ENCODE measurements around the gene OSBPL3. TPM values are rescaled to one million over a fixed set of nuclear protein-coding genes. Genes with fewer than 3 reads are reported as not detected.

The OSBPL3 gene
- total RNA-seq, 1 donor from 2014 or later, result 8.0 TPM

- no peaks in the 10 kb centered on the region for H3K79me2 ChIP-seq (ENCODE audit: low read depth)
- no peak overlapping the region for H3K4me2 ChIP-seq
- Mint-ChIP-seq H3K9me3 (no peaks in the 10 kb centered on the region), H3K4me3 (no peak overlapping the region), H3K27me3 (ENCODE audit: insufficient read depth, low read depth) (no peaks in the 10 kb centered on the region), H3K4me1 (no peaks in the 10 kb centered on the region), H3K27ac (no peak overlapping the region), H3K36me3 (no peaks in the 10 kb centered on the region)
- no peak overlapping the region for H3K4me3 ChIP-seq
- TF ChIP-seq EZH2phosphoT487 (IDR thresholded peaks at IDR 0.05) (no peak), EZH2 (IDR thresholded peaks at IDR 0.05) (no peak)
- TF ChIP-seq, protein P1, sequence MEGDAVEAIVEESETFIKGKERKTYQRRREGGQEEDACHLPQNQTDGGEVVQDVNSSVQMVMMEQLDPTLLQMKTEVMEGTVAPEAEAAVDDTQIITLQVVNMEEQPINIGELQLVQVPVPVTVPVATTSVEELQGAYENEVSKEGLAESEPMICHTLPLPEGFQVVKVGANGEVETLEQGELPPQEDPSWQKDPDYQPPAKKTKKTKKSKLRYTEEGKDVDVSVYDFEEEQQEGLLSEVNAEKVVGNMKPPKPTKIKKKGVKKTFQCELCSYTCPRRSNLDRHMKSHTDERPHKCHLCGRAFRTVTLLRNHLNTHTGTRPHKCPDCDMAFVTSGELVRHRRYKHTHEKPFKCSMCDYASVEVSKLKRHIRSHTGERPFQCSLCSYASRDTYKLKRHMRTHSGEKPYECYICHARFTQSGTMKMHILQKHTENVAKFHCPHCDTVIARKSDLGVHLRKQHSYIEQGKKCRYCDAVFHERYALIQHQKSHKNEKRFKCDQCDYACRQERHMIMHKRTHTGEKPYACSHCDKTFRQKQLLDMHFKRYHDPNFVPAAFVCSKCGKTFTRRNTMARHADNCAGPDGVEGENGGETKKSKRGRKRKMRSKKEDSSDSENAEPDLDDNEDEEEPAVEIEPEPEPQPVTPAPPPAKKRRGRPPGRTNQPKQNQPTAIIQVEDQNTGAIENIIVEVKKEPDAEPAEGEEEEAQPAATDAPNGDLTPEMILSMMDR (IDR thresholded peaks at IDR 0.05), result no peak
- H3K36me3 ChIP-seq, result no peaks in the 10 kb centered on the region
- no peaks in the 10 kb centered on the region for H3F3A ChIP-seq (ENCODE audit: low read depth)
- H3K27me3 ChIP-seq, result no peaks in the 10 kb centered on the region
- no peaks in the 10 kb centered on the region for H4K20me1 ChIP-seq (ENCODE audit: low read depth)
- no peak overlapping the region for H3K9ac ChIP-seq
- H3K9me3 ChIP-seq (ENCODE audit: low read depth), result no peaks in the 10 kb centered on the region
- peaks cover 9% of the 10 kb centered on the region for H3K4me1 ChIP-seq
- H3K27ac ChIP-seq, result no peak overlapping the region
- no peak for DNase-seq (ENCODE audit: low spot score)
- H2AFZ ChIP-seq (replicated peaks), result no peak overlapping the region
These were observed 67.6 kb downstream of the OSBPL3 start for GRCh38 chr7:24912424-24912823.

DNA sequence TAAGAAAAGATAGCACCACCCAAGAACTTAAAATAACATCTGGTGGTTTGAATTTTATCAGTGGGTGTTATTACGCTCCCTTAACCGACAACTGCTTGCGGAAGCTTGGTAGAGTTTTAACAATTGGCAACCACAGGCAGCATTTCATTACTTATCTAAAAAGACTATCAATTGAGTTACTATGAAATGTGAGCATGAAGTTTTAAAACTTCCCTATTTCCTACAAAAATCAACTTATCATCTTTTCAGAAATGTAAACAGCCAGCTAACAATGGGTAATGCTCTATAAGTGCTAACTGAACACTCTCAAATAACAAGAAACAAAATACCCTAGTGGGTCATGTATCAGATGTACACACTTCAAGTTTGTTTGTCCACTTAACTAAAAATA, 68.8 kb downstream of the OSBPL3 start:
- TF ChIP-seq, protein P1 (IDR thresholded peaks at IDR 0.05), result no peak
- TF ChIP-seq EZH2 (IDR thresholded peaks at IDR 0.05), result no peak
- no peak for TF ChIP-seq EZH2phosphoT487 (IDR thresholded peaks at IDR 0.05)
- H3K4me1 ChIP-seq, result peaks cover under 1% of the 10 kb centered on the region
- Mint-ChIP-seq H3K4me1 (no peaks in the 10 kb centered on the region), H3K36me3 (no peaks in the 10 kb centered on the region), H3K4me3 (no peak overlapping the region), H3K9me3 (no peaks in the 10 kb centered on the region), H3K27me3 (ENCODE audit: insufficient read depth, low read depth) (no peaks in the 10 kb centered on the region), H3K27ac (no peak overlapping the region)
- no peak overlapping the region for H3K9ac ChIP-seq
- H3K27me3 ChIP-seq, result no peaks in the 10 kb centered on the region
- H3K27ac ChIP-seq, result no peak overlapping the region
- no peaks in the 10 kb centered on the region for H3K9me3 ChIP-seq (ENCODE audit: low read depth)
- no peak overlapping the region for H3K4me3 ChIP-seq
- no peaks in the 10 kb centered on the region for H4K20me1 ChIP-seq (ENCODE audit: low read depth)
- no peaks in the 10 kb centered on the region for H3K79me2 ChIP-seq (ENCODE audit: low read depth)
- no peak for DNase-seq (ENCODE audit: low spot score)
- no peaks in the 10 kb centered on the region for H3F3A ChIP-seq (ENCODE audit: low read depth)
- H2AFZ ChIP-seq (replicated peaks), result no peak overlapping the region
- H3K4me2 ChIP-seq, result no peak overlapping the region
- H3K36me3 ChIP-seq, result no peaks in the 10 kb centered on the region

DNA sequence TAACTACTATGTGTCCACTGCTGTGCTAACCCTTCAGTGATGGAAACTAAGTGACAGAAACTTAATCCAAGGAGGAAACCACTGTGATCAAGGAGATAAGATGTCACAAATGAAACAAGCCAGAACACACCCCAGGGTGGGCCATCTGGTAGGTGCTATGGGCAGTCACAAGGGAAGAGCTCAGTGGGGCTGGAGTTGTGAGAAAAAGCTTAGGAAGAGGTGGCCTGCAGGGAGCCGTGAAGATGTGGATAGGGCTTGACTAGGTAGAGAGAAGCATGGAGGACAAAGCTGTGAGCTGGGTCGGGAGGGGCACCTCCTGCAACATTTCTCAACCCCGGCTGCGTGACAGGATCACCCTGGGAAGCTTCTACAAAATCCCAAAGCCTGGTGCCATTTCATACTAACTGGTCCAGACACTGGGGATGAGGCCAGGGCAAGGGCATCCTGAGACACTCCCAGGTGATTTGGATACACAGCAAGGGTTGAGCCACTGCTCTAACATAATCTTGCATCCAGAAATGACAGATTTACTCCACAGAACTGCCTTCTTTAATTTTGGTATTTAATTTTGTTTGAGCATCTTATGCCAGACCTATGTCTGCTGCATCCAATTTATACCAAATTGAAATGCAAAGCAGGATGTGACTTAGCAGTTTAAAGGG, 69.3 kb downstream of the OSBPL3 start:
- Histone ChIP-seq H3K4me2 (no peak overlapping the region), H3K36me3 (no peaks in the 10 kb centered on the region)
- no peak for TF ChIP-seq EZH2 (IDR thresholded peaks at IDR 0.05)
- TF ChIP-seq, protein P1 (IDR thresholded peaks at IDR 0.05), result no peak
- TF ChIP-seq EZH2phosphoT487 (IDR thresholded peaks at IDR 0.05), result no peak

More for the DNA sequence above, 69.3 kb downstream of the OSBPL3 start:
- Mint-ChIP-seq H3K9me3 (no peaks in the 10 kb centered on the region), H3K27me3 (ENCODE audit: insufficient read depth, low read depth) (no peaks in the 10 kb centered on the region), H3K36me3 (no peaks in the 10 kb centered on the region), H3K4me1 (no peaks in the 10 kb centered on the region), H3K27ac (no peak overlapping the region), H3K4me3 (no peak overlapping the region)
- no peak overlapping the region for H3K4me3 ChIP-seq
- no peaks in the 10 kb centered on the region for H3F3A ChIP-seq (ENCODE audit: low read depth)
- H3K79me2 ChIP-seq (ENCODE audit: low read depth), result no peaks in the 10 kb centered on the region
- no peak overlapping the region for H3K9ac ChIP-seq
- H3K27me3 ChIP-seq, result no peaks in the 10 kb centered on the region
- H2AFZ ChIP-seq (replicated peaks), result no peak overlapping the region
- H3K9me3 ChIP-seq (ENCODE audit: low read depth), result no peaks in the 10 kb centered on the region
- H4K20me1 ChIP-seq (ENCODE audit: low read depth), result no peaks in the 10 kb centered on the region
- no peak overlapping the region for H3K27ac ChIP-seq
- no peak for DNase-seq (ENCODE audit: low spot score)
- no peaks in the 10 kb centered on the region for H3K4me1 ChIP-seq

Measured in neural progenitor cell (in vitro differentiated cells).